Measurements from ENCODE around the gene ECT2L. TPM values are rescaled to one million over a fixed set of nuclear protein-coding genes. Genes with fewer than 3 reads are reported as not detected.

ECT2L gene
- total RNA-seq, 1 donor from 2014 or later = 0.70 TPM

Other genes with a start within 250 kb of the ECT2L start
- gene CCDC28A, start 22.3 kb upstream of the ECT2L start, total RNA-seq = 6.8 TPM
- gene REPS1, start 192.2 kb downstream of the ECT2L start, total RNA-seq = 31.0 TPM
- gene ABRACL, start 232.7 kb downstream of the ECT2L start, total RNA-seq = 6.6 TPM

Data from Right ventricle myocardium superior (tissue), 1 donor.